Sigmoid colon (tissue), 7 donors: ENCODE data around the gene ZNF610. TPM values are rescaled to one million over a fixed set of nuclear protein-coding genes. Genes with fewer than 3 reads are reported as not detected.

Experiments
- polyA plus RNA-seq, 3 donors: library from polyadenylated mRNA; stranded (reverse); fragments of 200-250 nt; gene quantifications; one replicate each; pipeline ENCODE4 v1.2.3, GENCODE V29; 2013
- small RNA-seq, 3 donors: library from RNA; depleted of rRNA; stranded (forward); fragments of <200 nt; gene quantifications; one replicate each; pipeline ENCODE3, GENCODE V24; 2016
- total RNA-seq, 4 donors: library from RNA; depleted of rRNA; stranded (reverse); fragments of >200 nt; gene quantifications; one replicate each; pipeline ENCODE4 v1.1.0, GENCODE V29; 2016
- donor health status: healthy with polysubstance abuse.
- donor health status: Bipolar disorder and iron deficiency.
- donor health status: healthy.

Gene ZNF610
- total and polyA plus RNA-seq, 7 donors: 0.90 to 3.2 (median 2.3) TPM; not detected in 1

Small RNA genes within 50 kb of the gene (small RNA-seq; reads per million reads assigned to genes)
- 0 reads per million in 3 donors for gene AC010332.1

Other genes with a start within 250 kb of the ZNF610 start
- 10 to 100 TPM; 11.8 to 26.6 (median 12.7) TPM for gene ZNF841, start 240.5 kb upstream of the ZNF610 start, total RNA-seq
- 1 to 10 TPM; 1.2 to 7.7 (median 1.6) TPM for gene ZNF841, start 240.5 kb upstream of the ZNF610 start, polyA plus RNA-seq
- 1 to 10 TPM; 4.3 to 7.2 (median 5.4) TPM for gene ZNF616, start 196.3 kb upstream of the ZNF610 start, total RNA-seq
- 1 to 10 TPM; 1.4 to 3.7 (median 1.8) TPM for gene ZNF616, start 196.3 kb upstream of the ZNF610 start, polyA plus RNA-seq
- gene ZNF836, start 164.6 kb upstream of the ZNF610 start, total RNA-seq: 10 to 100 TPM in 2 of 4 donors, 1 to 10 TPM in 2; 9.1 to 12.3 (median 9.9) TPM
- gene ZNF836, start 164.6 kb upstream of the ZNF610 start, polyA plus RNA-seq: 1 to 10 TPM; 2.4 to 5.1 (median 2.5) TPM
- gene PPP2R1A, start 146.2 kb upstream of the ZNF610 start, total RNA-seq: 100 to 1,000 TPM; 127 to 163 (median 137) TPM
- 100 to 1,000 TPM; 108 to 139 (median 126) TPM for gene PPP2R1A, start 146.2 kb upstream of the ZNF610 start, polyA plus RNA-seq
- gene ZNF766, start 66.7 kb upstream of the ZNF610 start, total RNA-seq: 10 to 100 TPM in 2 of 4 donors, 1 to 10 TPM in 2; 5.5 to 11.0 (median 9.9) TPM
- 1 to 10 TPM; 2.8 to 5.7 (median 3.0) TPM for gene ZNF766, start 66.7 kb upstream of the ZNF610 start, polyA plus RNA-seq
- 10 to 100 TPM in 1 of 4 donors, 1 to 10 TPM in 3; 7.5 to 11.2 (median 8.1) TPM for gene ZNF480, start 39.1 kb upstream of the ZNF610 start, total RNA-seq
- gene ZNF480, start 39.1 kb upstream of the ZNF610 start, polyA plus RNA-seq: 1 to 10 TPM; 3.5 to 6.0 (median 4.2) TPM
- gene ZNF880, start 33.7 kb downstream of the ZNF610 start, total RNA-seq: 10 to 100 TPM; 21.6 to 24.8 (median 23.0) TPM
- gene ZNF880, start 33.7 kb downstream of the ZNF610 start, polyA plus RNA-seq: 10 to 100 TPM in 2 of 3 donors, 1 to 10 TPM in 1; 6.0 to 13.8 (median 12.0) TPM
- 10 to 100 TPM; 15.5 to 27.4 (median 20.2) TPM for gene ZNF528, start 61.6 kb downstream of the ZNF610 start, total RNA-seq
- gene ZNF528, start 61.6 kb downstream of the ZNF610 start, polyA plus RNA-seq: 10 to 100 TPM in 1 of 3 donors, 1 to 10 TPM in 2; 1.8 to 10.5 (median 9.6) TPM
- gene ZNF534, start 92.9 kb downstream of the ZNF610 start, total RNA-seq: under 1 TPM in 2 of 4 donors, not detected in 2; 0.36 to 0.49 TPM
- gene ZNF534, start 92.9 kb downstream of the ZNF610 start, polyA plus RNA-seq: under 1 TPM in 1 of 3 donors, not detected in 2; 0.09 TPM
- gene ZNF578, start 117.3 kb downstream of the ZNF610 start, total RNA-seq: 1 to 10 TPM; 1.2 to 2.5 (median 2.4) TPM
- gene ZNF578, start 117.3 kb downstream of the ZNF610 start, polyA plus RNA-seq: 1 to 10 TPM in 1 of 3 donors, not detected in 2; 1.1 TPM
- gene ZNF808, start 191.4 kb downstream of the ZNF610 start, total RNA-seq: 10 to 100 TPM; 13.0 to 26.6 (median 18.7) TPM
- gene ZNF808, start 191.4 kb downstream of the ZNF610 start, polyA plus RNA-seq: 1 to 10 TPM; 1.8 to 7.5 (median 3.5) TPM
- gene ZNF701, start 234.0 kb downstream of the ZNF610 start, total RNA-seq: 10 to 100 TPM; 12.4 to 22.4 (median 14.8) TPM
- gene ZNF701, start 234.0 kb downstream of the ZNF610 start, polyA plus RNA-seq: 10 to 100 TPM in 1 of 3 donors, 1 to 10 TPM in 2; 4.8 to 11.9 (median 5.5) TPM